Gastrocnemius medialis (tissue), 4 donors: ENCODE measurements around the gene ASCL3.

Experiments
- CTCF ChIP-seq, 5 experiments: fragments of 450-650 bp in 3 of 5; fragments of 200-600 bp in 2 of 5; sonication (generic) in 2 of 5; IDR thresholded peaks in 4 of 5; conservative IDR thresholded peaks in 1 of 5; 1 replicate in 4 of 5; 2 replicates in 1 of 5; pipeline ENCODE4 v1.5.1; 2016 to 2019; ENCODE audit warnings: antibody characterized with exemption in 5 of 5, mild to moderate bottlenecking in 3 of 5, moderate library complexity in 3 of 5
- POLR2A ChIP-seq, 2 donors: fragments of 450-650 bp; IDR thresholded peaks; one replicate each; pipeline ENCODE4 v1.6.1; 2017; ENCODE audit warnings: antibody characterized with exemption in 2 of 2, mild to moderate bottlenecking in 2 of 2, moderate library complexity in 2 of 2

- TF ChIP-seq CTCF (IDR thresholded peaks at IDR 0.05 in 4 of 5, conservative IDR thresholded peaks at IDR 0.05 in 1 of 5) (no peak), POLR2A (IDR thresholded peaks at IDR 0.05) (no peak)
Observed at GRCh38 chr11:8907116-8907515, 35.7 kb downstream of the ASCL3 start.
